H1 (cell line): ENCODE results near the gene FRMD6. TPM values are rescaled to one million over a fixed set of nuclear protein-coding genes. Genes with fewer than 3 reads are reported as not detected.

Experiments used
- CTCF ChIA-PET: fragments of 300-600 bp; sonication (Branson Sonifier 250); formaldehyde crosslinking; loops from one replicate; lab custom pipeline; 2021; ENCODE audit not compliant: partially characterized antibody; lab: Charles Lee
- POLR2A ChIA-PET: fragments of 300-600 bp; sonication (Branson Sonifier 250); formaldehyde crosslinking; loops from one replicate; lab custom pipeline; 2021; ENCODE audit warnings: inconsistent platforms; ENCODE audit not compliant: partially characterized antibody; lab: Charles Lee
- DNase-seq, 2 experiments: peaks; one replicate each; pipeline versions ENCODE4 v3.0.0 to v3.0.0-alpha.2; 2010 to 2022; ENCODE audit warnings: low spot score in 2 of 2, low read depth in 1 of 2, mixed read lengths in 1 of 2
- FAIRE-seq: peaks from 2 replicates; lab custom pipeline; 2011; peaks lifted over from hg19 to GRCh38; lab: Jason Lieb, UNC
- H2AFZ ChIP-seq: 2 replicates; pipeline ENCODE4 v1.8.1; 2012; ENCODE audit warnings: low read length, inconsistent platforms
- H2AK5ac ChIP-seq: 2 replicates; pipeline ENCODE4 v1.6.1; 2013; ENCODE audit warnings: low read depth, low read length
- H2BK120ac ChIP-seq: replicated peaks from 2 replicates; pipeline ENCODE3; 2013; ENCODE audit warnings: low read depth, low read length, inconsistent platforms
- H2BK12ac ChIP-seq: 2 replicates; pipeline ENCODE4 v1.6.1; 2013; ENCODE audit warnings: low read depth, low read length
- H2BK15ac ChIP-seq: 2 replicates; pipeline ENCODE4 v1.6.1; 2013; ENCODE audit warnings: low read length
- H2BK20ac ChIP-seq: 2 replicates; pipeline ENCODE4 v1.6.1; 2013; ENCODE audit warnings: low read length
- H2BK5ac ChIP-seq: 2 replicates; pipeline ENCODE4 v1.6.1; 2013; ENCODE audit warnings: low read depth, low read length
- H3K14ac ChIP-seq: 2 replicates; pipeline ENCODE4 v1.6.1; 2013; ENCODE audit warnings: inconsistent platforms; ENCODE audit not compliant: insufficient read length
- H3K18ac ChIP-seq: 2 replicates; pipeline ENCODE4 v1.6.1; 2013; ENCODE audit warnings: low read length; ENCODE audit errors: extremely low read depth
- H3K23ac ChIP-seq: 2 replicates; pipeline ENCODE4 v1.6.1; 2013; ENCODE audit warnings: inconsistent platforms; ENCODE audit not compliant: insufficient read length
- H3K23me2 ChIP-seq: 2 replicates; pipeline ENCODE4 v1.6.1; 2013; ENCODE audit warnings: low read depth, low read length
- H3K27ac ChIP-seq: 2 replicates; pipeline ENCODE4 v1.6.1; 2011; ENCODE audit warnings: low read depth, low read length, inconsistent platforms
- H3K27me3 ChIP-seq, 4 experiments: replicated peaks in 1 of 4; 1 replicate in 1 of 4; 2 replicates in 3 of 4; pipeline versions ENCODE4 v1.6.1 to v1.8.1; 2011 to 2013; ENCODE audit warnings: low read length in 3 of 4, mild to moderate bottlenecking in 3 of 4, inconsistent platforms in 2 of 4, mixed read lengths in 2 of 4, moderate library complexity in 1 of 4; ENCODE audit not compliant: control insufficient read depth in 3 of 4, insufficient read depth in 3 of 4; ENCODE audit errors: extremely low read depth in 1 of 4
- H3K36me3 ChIP-seq, 4 experiments: 2 replicates each; pipeline versions ENCODE4 v1.6.1 to v1.8.1; 2011 to 2013; ENCODE audit warnings: mild to moderate bottlenecking in 4 of 4, low read length in 3 of 4, moderate library complexity in 2 of 4, control low read depth in 1 of 4, inconsistent platforms in 1 of 4; ENCODE audit not compliant: insufficient read depth in 4 of 4, control insufficient read depth in 2 of 4
- H3K4ac ChIP-seq: replicated peaks from 2 replicates; pipeline ENCODE3; 2013; ENCODE audit warnings: low read length, low read depth, mixed read lengths, inconsistent platforms; ENCODE audit not compliant: insufficient read length
- H3K4me1 ChIP-seq, 4 experiments: replicated peaks in 1 of 4; 1 replicate in 1 of 4; 2 replicates in 3 of 4; pipeline versions ENCODE4 v1.6.1 to v1.8.1; 2011 to 2013; ENCODE audit warnings: low read length in 3 of 4, inconsistent platforms in 2 of 4, mixed read lengths in 1 of 4; ENCODE audit not compliant: insufficient read depth in 4 of 4, control insufficient read depth in 3 of 4
- H3K4me2 ChIP-seq, 2 experiments: 2 replicates each; pipeline versions ENCODE4 v1.6.1 to v1.8.1; 2011 to 2013; ENCODE audit warnings: low read depth in 2 of 2, low read length in 2 of 2, control low read depth in 1 of 2, inconsistent platforms in 1 of 2, mild to moderate bottlenecking in 1 of 2; ENCODE audit not compliant: insufficient read depth in 1 of 2
- H3K4me3 ChIP-seq, 4 experiments: fragments of 200-600, 300-600 bp in 1 of 4; sonication (generic), shearing (Covaris generic), sonication (Bioruptor Twin) in 1 of 4; 2 replicates each; pipeline versions ENCODE4 v1.5.1 to v1.8.1; 2011 to 2016; ENCODE audit warnings: low read length in 4 of 4, low read depth in 3 of 4, control low read depth in 2 of 4, inconsistent platforms in 2 of 4, mild to moderate bottlenecking in 2 of 4, mixed read lengths in 1 of 4, moderate library complexity in 1 of 4; ENCODE audit not compliant: insufficient read depth in 2 of 4; ENCODE audit errors: extremely low read depth in 1 of 4
- H3K56ac ChIP-seq: replicated peaks from 2 replicates; pipeline ENCODE3; 2013; ENCODE audit warnings: low read depth, mild to moderate bottlenecking, mixed read lengths, low read length, inconsistent platforms; ENCODE audit not compliant: insufficient read length
- H3K79me1 ChIP-seq: 2 replicates; pipeline ENCODE4 v1.6.1; 2013; ENCODE audit warnings: low read depth, low read length, control low read depth
- H3K79me2 ChIP-seq, 2 experiments: 2 replicates each; pipeline versions ENCODE4 v1.6.1 to v1.8.1; 2012 to 2013; ENCODE audit warnings: low read length in 2 of 2, mild to moderate bottlenecking in 2 of 2, inconsistent platforms in 1 of 2; ENCODE audit not compliant: insufficient read depth in 2 of 2, control insufficient read depth in 1 of 2
- H3K9ac ChIP-seq, 4 experiments: replicated peaks in 1 of 4; 1 replicate in 1 of 4; 2 replicates in 3 of 4; pipeline versions ENCODE4 v1.6.1 to v1.8.1; 2011 to 2013; ENCODE audit warnings: low read depth in 3 of 4, low read length in 3 of 4, control low read depth in 2 of 4, mild to moderate bottlenecking in 2 of 4, moderate library complexity in 2 of 4, inconsistent platforms in 1 of 4; ENCODE audit errors: extremely low read depth in 1 of 4
- H3K9me3 ChIP-seq, 2 experiments: 2 replicates each; pipeline versions ENCODE4 v1.6.1 to v1.8.1; 2012 to 2013; ENCODE audit warnings: mild to moderate bottlenecking in 2 of 2, moderate library complexity in 2 of 2, control low read depth in 1 of 2, inconsistent platforms in 1 of 2, low read depth in 1 of 2, low read length in 1 of 2, mixed read lengths in 1 of 2; ENCODE audit not compliant: insufficient read depth in 2 of 2
- H4K20me1 ChIP-seq, 2 experiments: replicated peaks in 1 of 2; 2 replicates each; pipeline versions ENCODE3 to v1.8.1; 2011 to 2013; ENCODE audit warnings: inconsistent platforms in 2 of 2, low read length in 2 of 2, mild to moderate bottlenecking in 1 of 2; ENCODE audit not compliant: insufficient read depth in 2 of 2, control insufficient read depth in 1 of 2
- H4K5ac ChIP-seq: 2 replicates; pipeline ENCODE4 v1.6.1; 2013; ENCODE audit warnings: low read length, low read depth, mixed read lengths, inconsistent platforms; ENCODE audit not compliant: insufficient read length
- H4K8ac ChIP-seq: 2 replicates; pipeline ENCODE4 v1.8.0; 2013; ENCODE audit warnings: mild to moderate bottlenecking, moderate library complexity, low read length, inconsistent platforms; ENCODE audit not compliant: insufficient read depth; ENCODE audit errors: extremely low read depth
- H4K91ac ChIP-seq: replicated peaks from 2 replicates; pipeline ENCODE3; 2013; ENCODE audit warnings: low read length, mixed read lengths, inconsistent platforms; ENCODE audit not compliant: insufficient read length
- CHD1 ChIP-seq: IDR thresholded peaks from 2 replicates; pipeline ENCODE4 v1.6.1; 2012; ENCODE audit warnings: low read depth, low read length, improper control_type of control experiment
- EP300 ChIP-seq, 2 experiments: IDR thresholded peaks; 1 replicate in 1 of 2; 2 replicates in 1 of 2; pipeline ENCODE4 v1.6.1; 2011 to 2012; ENCODE audit warnings: low read depth in 2 of 2, low read length in 2 of 2, mild to moderate bottlenecking in 2 of 2, borderline replicate concordance in 1 of 2, inconsistent platforms in 1 of 2, moderate library complexity in 1 of 2
- WGBS, 2 experiments: shearing (Covaris generic) in 1 of 2; methylation state at CpG; one replicate each; pipeline versions ENCODE4 v1.1.6 to v1.1.7; 2013 to 2015; ENCODE audit warnings: low lambda C conversion rate in 2 of 2, mixed read lengths in 2 of 2, inconsistent platforms in 1 of 2, low coverage in 1 of 2, missing lambda C conversion rate in 1 of 2; ENCODE audit not compliant: insufficient replicate concordance in 2 of 2, insufficient coverage in 1 of 2, insufficient read length in 1 of 2; ENCODE audit errors: extremely low coverage in 1 of 2, missing lambda C conversion rate in 1 of 2; 5-methylcytosine and 5-hydroxymethylcytosine counted together
- polyA plus RNA-seq, 7 experiments: library from polyadenylated mRNA; depleted of rRNA in 3 of 7; stranded (reverse) in 5 of 7; unstranded in 2 of 7; fragments of >200 nt in 5 of 7; fragments of 200-250 nt in 2 of 7; gene quantifications; 1 replicate in 5 of 7; 2 replicates in 1 of 7; 4 replicates in 1 of 7; pipeline versions ENCODE4 v1.2.1 to v1.2.3, GENCODE V29; 2011 to 2013; ENCODE audit warnings: missing spikeins in 2 of 7, mixed read lengths in 2 of 7
- total RNA-seq: library from RNA; stranded (reverse); fragmentation: NEBNext Ultra II Directional; extraction: Animal tissue kit (Norgen Biotek cat#: 25700); gene quantifications from 2 replicates; pipeline ENCODE4 v1.2.1, GENCODE V29; 2021

FRMD6 gene
- total and polyA plus RNA-seq, 2 of the 8 experiments (the other 6 are each of a cell fraction or from before 2014, with no cell fraction given) = 5.4 to 23.7 TPM

GRCh38 chr14:51692646-51693045 lies 40.9 kb downstream of the FRMD6 start:
- H3K9ac ChIP-seq = no peak overlapping the region
- H3K14ac ChIP-seq = no peak overlapping the region
- TF ChIP-seq EP300 (IDR thresholded peaks at IDR 0.05; ENCODE audit: borderline replicate concordance in 1 of 2, low read depth in 2 of 2, low read length in 2 of 2) (no peak), CHD1 (no peak)
- no peak overlapping the region for H3K56ac ChIP-seq
- H3K18ac ChIP-seq = no peak overlapping the region
- H2AFZ ChIP-seq = no peak overlapping the region
- H2BK5ac ChIP-seq = no peak overlapping the region
- no peak overlapping the region for H4K8ac ChIP-seq
- H3K79me1 ChIP-seq = no peaks in the 10 kb centered on the region
- H3K36me3 ChIP-seq = no peaks in the 10 kb centered on the region
- no peak overlapping the region for H2BK15ac ChIP-seq
- no peak overlapping the region for H4K5ac ChIP-seq
- no peak overlapping the region for H3K27ac ChIP-seq
- H2BK12ac ChIP-seq = no peak overlapping the region
- H3K79me2 ChIP-seq = no peaks in the 10 kb centered on the region; a peak in 1 of 4 replicates
- no peak overlapping the region for H2BK120ac ChIP-seq
- POLR2A ChIA-PET = no interaction called here
- no peaks in the 10 kb centered on the region for H3K27me3 ChIP-seq
- H2AK5ac ChIP-seq = no peak overlapping the region
- no peak for FAIRE-seq
- no peak overlapping the region for H3K4me3 ChIP-seq
- no peaks in the 10 kb centered on the region for H3K4me1 ChIP-seq
- peaks cover 0 to 1% of the 10 kb centered on the region in 2 experiments for H4K20me1 ChIP-seq
- no peaks in the 10 kb centered on the region for H3K23me2 ChIP-seq
- H3K9me3 ChIP-seq = no peaks in the 10 kb centered on the region
- H4K91ac ChIP-seq = no peak overlapping the region
- 91% methylated on average over 3 of the region's 3 CpGs; no CpG with 5 or more reads in 1 of the 2 experiments for WGBS, 2 experiments
- no peak overlapping the region for H3K23ac ChIP-seq
- no peak overlapping the region for H3K4me2 ChIP-seq
- no peak for DNase-seq
- no peak overlapping the region for H3K4ac ChIP-seq
- CTCF ChIA-PET = interaction anchor here (1.3 to 1.6 kb wide), 2 partner anchors 11 to 84 kb away, joined by 4 read pairs; no protein-coding TSS in a partner anchor
- no peak overlapping the region for H2BK20ac ChIP-seq
